Measurements from ENCODE around the gene PGAM1. TPM values are rescaled to one million over a fixed set of nuclear protein-coding genes. Genes with fewer than 3 reads are reported as not detected.

Gene PGAM1
- total RNA-seq, 2 experiments from 2014 or later: 289 to 467 TPM

GRCh38 chr10:97427571-97428179 lies 1.7 kb downstream of the PGAM1 start:
- H3K36me3 ChIP-seq (ENCODE audit: insufficient read depth, low read length): peaks cover 55% of the 10 kb centered on the region
- DNase-seq (ENCODE audit: low spot score): no peak
- TSS peak; percentile 56 for BruUV-seq (replicated peaks)
- no peak overlapping the region for H2AFZ ChIP-seq (ENCODE audit: low read length)
- H3K9me3 ChIP-seq (ENCODE audit: low read length): no peaks in the 10 kb centered on the region
- H3K79me2 ChIP-seq (ENCODE audit: insufficient read depth, low read depth, low read length): peaks cover 56% of the 10 kb centered on the region
- H3K4me2 ChIP-seq (ENCODE audit: low read length): peak overlapping the region; percentile 92
- peaks cover 17% of the 10 kb centered on the region for H3K4me1 ChIP-seq (ENCODE audit: insufficient read depth, low read length, poor library complexity, severe bottlenecking)
- ChIA-PET POLR2A (interaction anchor here (0.6 to 2.3 kb wide), 6 partner anchors 9 to 235 kb away, joined by 3 to 8 read pairs (median 4); partner anchors contain the start of gene RRP12), CTCF (ENCODE audit: unreplicated experiment) (no interaction called here)
- peak overlapping the region; percentile 87 for H3K4me3 ChIP-seq (ENCODE audit: low read depth, low read length, poor library complexity, severe bottlenecking)
- H3K27ac ChIP-seq (ENCODE audit: low read depth, low read length, poor library complexity, severe bottlenecking): peak overlapping the region; percentile 70
- no peaks in the 10 kb centered on the region for H3K9me2 ChIP-seq (ENCODE audit: insufficient read depth, low read length)
- intact Hi-C loops (cut with micrococcal nuclease; ENCODE audit: unreplicated experiment): loop anchor here (1.0 to 2.0 kb wide), 2 partner anchors 17 to 20 kb away; no protein-coding TSS in a partner anchor
- TF ChIP-seq EZH2phosphoT487 (IDR thresholded peaks at IDR 0.05; ENCODE audit: borderline replicate concordance, low read depth, low read length) (no peak), CTCF (conservative IDR thresholded peaks at IDR 0.05; ENCODE audit: low read length) (no peak)
- peaks cover 17% of the 10 kb centered on the region; the same call in 1 of the 2 replicates for H4K20me1 ChIP-seq (ENCODE audit: insufficient read depth, low read length)

- peaks cover 59% of the 10 kb centered on the region for H3K36me3 ChIP-seq (ENCODE audit: insufficient read depth, low read length)
- ChIA-PET CTCF (ENCODE audit: unreplicated experiment) (no interaction called here), POLR2A (interaction anchor here (0.6 to 2.3 kb wide), 3 partner anchors 10 to 150 kb away, joined by 3 to 8 read pairs (median 5); no protein-coding TSS in a partner anchor)
- H3K27ac ChIP-seq (ENCODE audit: low read depth, low read length, poor library complexity, severe bottlenecking): peak overlapping the region; percentile 70
- H3K9me3 ChIP-seq (ENCODE audit: low read length): no peaks in the 10 kb centered on the region
- peak overlapping the region; percentile 92 for H3K4me2 ChIP-seq (ENCODE audit: low read length)
- intact Hi-C loops (cut with micrococcal nuclease; ENCODE audit: unreplicated experiment): loop anchor here (2.0 kb wide), 1 partner anchor 16 kb away; no protein-coding TSS in a partner anchor
- peak overlapping the region; percentile 87 for H3K4me3 ChIP-seq (ENCODE audit: low read depth, low read length, poor library complexity, severe bottlenecking)
- BruUV-seq (replicated peaks): no TSS peak
- DNase-seq (ENCODE audit: low spot score): no peak
- no peaks in the 10 kb centered on the region for H3K9me2 ChIP-seq (ENCODE audit: insufficient read depth, low read length)
- no peak for TF ChIP-seq EZH2phosphoT487 (IDR thresholded peaks at IDR 0.05; ENCODE audit: borderline replicate concordance, low read depth, low read length)
- TF ChIP-seq CTCF (conservative IDR thresholded peaks at IDR 0.05; ENCODE audit: low read length): no peak
- peaks cover 56% of the 10 kb centered on the region for H3K79me2 ChIP-seq (ENCODE audit: insufficient read depth, low read depth, low read length)
- H3K4me1 ChIP-seq (ENCODE audit: insufficient read depth, low read length, poor library complexity, severe bottlenecking): peaks cover 21% of the 10 kb centered on the region
- H4K20me1 ChIP-seq (ENCODE audit: insufficient read depth, low read length): peaks cover 17% of the 10 kb centered on the region; the same call in 1 of the 2 replicates
- H2AFZ ChIP-seq (ENCODE audit: low read length): no peak overlapping the region
Observed at GRCh38 chr10:97428572-97428981, 2.6 kb downstream of the PGAM1 start.

GRCh38 chr10:97434055-97434454 lies 8.1 kb downstream of the PGAM1 start:
- no peak overlapping the region for H3K4me2 ChIP-seq (ENCODE audit: low read length)
- POLR2A ChIA-PET: interaction anchor here (0.7 kb wide), 2 partner anchors 47 to 66 kb away, joined by 3 to 4 read pairs; no protein-coding TSS in a partner anchor
- DNase-seq (ENCODE audit: low spot score): no peak

More at GRCh38 chr10:97434055-97434454, 8.1 kb downstream of the PGAM1 start:
- Histone ChIP-seq H3K36me3 (ENCODE audit: insufficient read depth, low read length) (peaks cover 92% of the 10 kb centered on the region), H3K4me1 (ENCODE audit: insufficient read depth, low read length, poor library complexity, severe bottlenecking) (peaks cover 5% of the 10 kb centered on the region), H3K4me3 (ENCODE audit: low read depth, low read length, poor library complexity, severe bottlenecking) (no peak overlapping the region), H3K27ac (ENCODE audit: low read depth, low read length, poor library complexity, severe bottlenecking) (peak overlapping the region; percentile 4), H2AFZ (ENCODE audit: low read length) (no peak overlapping the region), H3K79me2 (ENCODE audit: insufficient read depth, low read depth, low read length) (peaks cover 21% of the 10 kb centered on the region), H4K20me1 (ENCODE audit: insufficient read depth, low read length) (no peaks in the 10 kb centered on the region), H3K9me3 (ENCODE audit: low read length) (no peaks in the 10 kb centered on the region), H3K9me2 (ENCODE audit: insufficient read depth, low read length) (no peaks in the 10 kb centered on the region)
- no peak for TF ChIP-seq CTCF (conservative IDR thresholded peaks at IDR 0.05; ENCODE audit: low read length)
- no peak for TF ChIP-seq EZH2phosphoT487 (IDR thresholded peaks at IDR 0.05; ENCODE audit: borderline replicate concordance, low read depth, low read length)
- CTCF ChIA-PET (ENCODE audit: unreplicated experiment): interaction anchor here (1.0 kb wide), 1 partner anchor 297 kb away, joined by 3 read pairs; no protein-coding TSS in a partner anchor
- intact Hi-C loops (cut with micrococcal nuclease; ENCODE audit: unreplicated experiment): no loop called here
- BruUV-seq (replicated peaks): no TSS peak

Data from OCI-LY7 (cell line).